Bone marrow (tissue), 2 donors: ENCODE results near the gene STAB1.

Experiments used
- DNase-seq, 2 donors: peaks; one replicate each; lab custom pipeline; 2025; lab: John Stamatoyannopoulos, UW

The STAB1 gene

GRCh38 chr3:52563984-52564383 is 68.8 kb downstream of the STAB1 start:
- DNase-seq, result no peak

GRCh38 chr3:52568069-52568468 is 72.9 kb downstream of the STAB1 start:
- DNase-seq, result no peak

GRCh38 chr3:52570076-52570475 is 74.9 kb downstream of the STAB1 start:
- no peak for DNase-seq

GRCh38 chr3:52572221-52572620 is 77.1 kb downstream of the STAB1 start:
- no peak for DNase-seq
